Lung (tissue), 12 donors: ENCODE data around the gene MUC5B. TPM values are rescaled to one million over a fixed set of nuclear protein-coding genes. Genes with fewer than 3 reads are reported as not detected.

Experiments used
- ATAC-seq: fragments of 200-7000 bp; cut with Tn5 transposase; one replicate; pipeline ENCODE4 v1.9.1; 2020; ENCODE audit warnings: moderate number of reproducible peaks; ENCODE audit not compliant: insufficient read depth, low FRiP score
- DNase-seq, 3 donors: peaks; one replicate each; pipeline ENCODE4 v3.0.0-alpha.2; 2013 to 2017
- H3K27ac ChIP-seq, 2 donors: one replicate each; pipeline ENCODE4 v1.5.1; 2013; ENCODE audit warnings: mild to moderate bottlenecking in 2 of 2, moderate library complexity in 2 of 2, control low read depth in 1 of 2, inconsistent platforms in 1 of 2, low read depth in 1 of 2, low read length in 1 of 2
- H3K27me3 ChIP-seq, 3 donors: one replicate each; pipeline ENCODE4 v1.5.1; 2013; ENCODE audit warnings: low read length in 2 of 3; ENCODE audit not compliant: control insufficient read depth in 3 of 3, insufficient read depth in 3 of 3
- H3K36me3 ChIP-seq, 4 donors: one replicate each; pipeline ENCODE4 v1.5.1; 2013; ENCODE audit warnings: low read length in 4 of 4, mild to moderate bottlenecking in 1 of 4, moderate library complexity in 1 of 4; ENCODE audit not compliant: control insufficient read depth in 4 of 4, insufficient read depth in 4 of 4
- H3K4me1 ChIP-seq, 5 donors: one replicate each; pipeline ENCODE4 v1.5.1; 2013; ENCODE audit warnings: low read length in 5 of 5, mild to moderate bottlenecking in 2 of 5, moderate library complexity in 1 of 5; ENCODE audit not compliant: control insufficient read depth in 5 of 5, insufficient read depth in 5 of 5
- H3K4me3 ChIP-seq: one replicate; pipeline ENCODE4 v1.5.1; 2013; ENCODE audit warnings: mild to moderate bottlenecking, control low read depth, moderate library complexity
- H3K9ac ChIP-seq, 2 donors: one replicate each; pipeline ENCODE4 v1.5.1; 2013; ENCODE audit warnings: low read length in 2 of 2, control low read depth in 1 of 2; ENCODE audit not compliant: insufficient read depth in 1 of 2
- H3K9me3 ChIP-seq, 4 donors: one replicate each; pipeline ENCODE4 v1.5.1; 2013; ENCODE audit warnings: low read length in 3 of 4, mild to moderate bottlenecking in 1 of 4, moderate library complexity in 1 of 4; ENCODE audit not compliant: control insufficient read depth in 4 of 4, insufficient read depth in 3 of 4
- CTCF ChIP-seq: IDR thresholded peaks from 2 replicates; pipeline ENCODE4 v1.5.1; 2012; ENCODE audit warnings: mild to moderate bottlenecking; ENCODE audit errors: control extremely low read depth, extremely low read depth
- WGBS, 2 donors: extraction: QIAGEN DNeasy Blood & Tissue Kit; methylation state at CpG; one replicate each; pipeline ENCODE4 v1.1.7; 2013; 5-methylcytosine and 5-hydroxymethylcytosine counted together
- polyA plus RNA-seq, 2 donors: library from polyadenylated mRNA; stranded (reverse); fragments of 200-250 nt; gene quantifications; one replicate each; pipeline ENCODE4 v1.2.1, GENCODE V29; 2013
- total RNA-seq, 2 donors: library from RNA; depleted of rRNA in 1 of 2; stranded (reverse); fragments of >200 nt in 1 of 2; gene quantifications; one replicate each; pipeline ENCODE4 v1.2.1, GENCODE V29; 2014 to 2021
- donor health status: control.
- donor health status: control.
- donor health status: Bipolar disorder and iron deficiency.
- donor health status: healthy.
- donor health status: DM: yes; HTN: yes; CAD: no.

Gene MUC5B
- total and polyA plus RNA-seq, 4 donors = 5.6 to 181 (median 28.2) TPM

DNA sequence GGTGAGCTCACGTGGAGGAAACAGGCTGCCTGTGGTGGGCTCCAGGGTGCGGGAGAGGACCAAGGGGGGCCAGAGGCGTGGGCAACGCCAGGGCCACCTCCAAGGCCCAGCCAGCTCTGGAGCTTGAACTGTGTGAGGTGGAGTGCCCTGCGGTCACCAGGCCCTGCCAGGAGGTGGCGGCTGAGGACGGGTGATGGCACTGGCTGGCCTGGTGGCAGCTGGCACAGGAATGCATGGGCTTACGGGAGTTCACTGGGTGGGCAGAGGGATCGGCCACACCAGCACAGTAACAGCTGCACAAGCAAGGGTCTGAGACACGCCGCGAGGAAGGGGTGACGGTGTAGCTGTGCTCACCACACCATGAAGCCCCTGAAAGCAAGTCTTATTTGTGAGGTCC, 70.8 kb downstream of the MUC5B start:
- no peak for TF ChIP-seq CTCF
- 84 to 90% methylated on average over 13 of the region's 13 CpGs for WGBS, 2 donors
- no peaks in the 10 kb centered on the region for H3K9me3 ChIP-seq
- no peak overlapping the region for H3K4me3 ChIP-seq
- H3K27ac ChIP-seq = no peak overlapping the region
- no peak overlapping the region for H3K9ac ChIP-seq
- H3K27me3 ChIP-seq = no peaks in the 10 kb centered on the region
- peaks cover 0 to 15% (median 0%) of the 10 kb centered on the region in 5 donors for H3K4me1 ChIP-seq
- DNase-seq = no peak
- no peak for ATAC-seq
- peaks cover 0 to 64% (median 18%) of the 10 kb centered on the region in 4 donors for H3K36me3 ChIP-seq

GRCh38 chr11:1295086-1295485, 72.2 kb downstream of the MUC5B start:
- Histone ChIP-seq H3K9me3 (no peaks in the 10 kb centered on the region), H3K36me3 (peaks cover 0 to 49% (median 14%) of the 10 kb centered on the region in 4 donors), H3K27me3 (no peaks in the 10 kb centered on the region), H3K4me3 (no peak overlapping the region), H3K9ac (no peak overlapping the region), H3K27ac (no peak overlapping the region), H3K4me1 (peaks cover 0 to 22% (median 9%) of the 10 kb centered on the region in 5 donors)
- no peak for ATAC-seq
- no peak for TF ChIP-seq CTCF
- WGBS, 2 donors = 90 to 91% methylated on average over 22 of the region's 22 CpGs
- no peak for DNase-seq

- TF ChIP-seq CTCF = no peak
- WGBS, 2 donors = 95 to 97% methylated on average over 23 of the region's 23 CpGs
These were observed 72.7 kb downstream of the MUC5B start for GRCh38 chr11:1295591-1295990.

GRCh38 chr11:1296287-1296686, 73.4 kb downstream of the MUC5B start:
- no peaks in the 10 kb centered on the region for H3K27me3 ChIP-seq
- peaks cover 0 to 40% (median 13%) of the 10 kb centered on the region in 4 donors for H3K36me3 ChIP-seq
- H3K27ac ChIP-seq = no peak overlapping the region
- TF ChIP-seq CTCF = no peak
- ATAC-seq = no peak
- H3K4me1 ChIP-seq = peaks cover 0 to 26% (median 9%) of the 10 kb centered on the region in 5 donors
- no peaks in the 10 kb centered on the region for H3K9me3 ChIP-seq
- no peak overlapping the region for H3K9ac ChIP-seq
- H3K4me3 ChIP-seq = no peak overlapping the region
- DNase-seq = no peak
- 88 to 94% methylated on average over 9 of the region's 9 CpGs for WGBS, 2 donors

More at GRCh38 chr11:1295591-1295990, 72.7 kb downstream of the MUC5B start:
- H3K4me3 ChIP-seq = no peak overlapping the region
- H3K9me3 ChIP-seq = no peaks in the 10 kb centered on the region
- ATAC-seq (no peak), DNase-seq (no peak)
- H3K9ac ChIP-seq = no peak overlapping the region
- no peak overlapping the region for H3K27ac ChIP-seq
- H3K27me3 ChIP-seq = no peaks in the 10 kb centered on the region
- H3K4me1 ChIP-seq = peaks cover 0 to 23% (median 9%) of the 10 kb centered on the region in 5 donors
- peaks cover 0 to 44% (median 13%) of the 10 kb centered on the region in 4 donors for H3K36me3 ChIP-seq
